HG02571 (cell line): Measurements from ENCODE around the gene UGGT1.

Source experiments
- ATAC-seq: cut with Tn5 transposase; IDR thresholded peaks from one replicate; pipeline ENCODE4 v1.9.1; 2021; ENCODE audit warnings: mild to moderate bottlenecking, moderate library complexity; ENCODE audit not compliant: unreplicated experiment

UGGT1 gene

DNA sequence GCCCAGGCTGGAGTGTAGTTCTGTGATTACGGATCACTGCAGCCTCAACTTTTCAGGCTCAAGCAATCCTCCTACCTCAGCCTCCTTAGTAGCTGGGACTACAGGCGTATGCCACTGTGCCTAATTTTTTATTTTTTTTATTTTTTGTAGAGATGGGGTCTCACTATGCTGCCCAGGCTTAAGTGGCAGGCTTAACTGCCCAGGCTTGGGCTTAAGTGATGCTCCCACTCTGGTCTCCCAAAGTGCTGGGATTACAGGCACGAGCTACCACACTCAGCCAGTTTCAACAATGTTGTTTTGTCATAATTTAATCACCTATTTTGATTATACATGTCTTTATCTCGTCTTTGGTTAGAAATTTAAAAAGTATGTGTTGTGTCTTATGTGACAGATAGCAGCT lies 18.2 kb downstream of the UGGT1 start:
- no peak for ATAC-seq

DNA sequence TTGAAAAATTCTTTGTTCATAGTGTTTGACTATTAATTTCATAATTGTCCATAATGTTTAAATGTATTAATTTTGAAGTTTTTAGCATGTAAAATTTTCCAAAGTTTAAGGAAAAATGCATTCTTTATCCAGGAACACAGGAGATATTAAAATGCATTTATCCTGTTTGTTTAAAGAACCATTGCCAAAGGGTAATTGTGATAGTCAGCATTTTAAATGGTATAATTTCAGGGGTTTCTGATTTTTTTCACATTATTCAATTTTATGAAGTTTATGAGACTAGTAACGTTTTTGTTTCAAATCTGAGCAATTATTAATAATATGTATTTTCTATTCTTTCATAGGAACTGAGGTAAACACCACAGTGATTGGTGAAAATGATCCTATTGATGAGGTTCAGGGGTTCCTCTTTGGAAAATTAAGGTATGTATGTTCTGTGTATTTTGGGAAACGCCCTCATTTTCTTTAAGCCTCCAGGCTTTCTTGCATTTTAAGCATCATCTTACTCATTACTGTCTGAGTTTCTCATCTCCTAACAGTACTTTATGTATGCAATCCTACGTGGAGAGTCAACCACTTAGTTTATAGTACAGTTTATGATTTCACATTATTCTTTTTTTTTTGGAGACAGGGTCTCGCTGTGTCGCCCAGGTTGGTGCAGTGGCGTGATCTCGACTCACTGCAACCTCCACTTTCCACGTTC lies 25.1 kb downstream of the UGGT1 start:
- no peak for ATAC-seq

DNA sequence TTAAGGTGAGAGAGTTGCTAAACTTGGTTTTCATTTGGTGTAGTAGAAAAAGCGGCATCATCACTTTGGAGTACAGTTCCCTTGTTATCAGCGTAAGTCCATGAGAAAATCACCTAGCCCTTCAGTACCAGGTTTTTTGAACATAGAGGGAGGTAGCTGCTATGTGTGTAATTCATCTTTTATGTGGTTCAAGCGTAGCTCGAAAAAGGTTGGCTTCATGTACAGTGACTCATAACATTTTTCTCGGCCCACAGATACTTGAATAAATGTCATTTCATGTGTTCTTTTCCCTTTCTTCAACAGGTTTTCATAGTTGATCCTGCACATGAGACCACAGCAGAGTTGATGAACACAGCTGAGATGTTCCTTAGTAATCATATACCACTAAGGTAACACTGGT lies 43.6 kb downstream of the UGGT1 start:
- no peak for ATAC-seq

DNA sequence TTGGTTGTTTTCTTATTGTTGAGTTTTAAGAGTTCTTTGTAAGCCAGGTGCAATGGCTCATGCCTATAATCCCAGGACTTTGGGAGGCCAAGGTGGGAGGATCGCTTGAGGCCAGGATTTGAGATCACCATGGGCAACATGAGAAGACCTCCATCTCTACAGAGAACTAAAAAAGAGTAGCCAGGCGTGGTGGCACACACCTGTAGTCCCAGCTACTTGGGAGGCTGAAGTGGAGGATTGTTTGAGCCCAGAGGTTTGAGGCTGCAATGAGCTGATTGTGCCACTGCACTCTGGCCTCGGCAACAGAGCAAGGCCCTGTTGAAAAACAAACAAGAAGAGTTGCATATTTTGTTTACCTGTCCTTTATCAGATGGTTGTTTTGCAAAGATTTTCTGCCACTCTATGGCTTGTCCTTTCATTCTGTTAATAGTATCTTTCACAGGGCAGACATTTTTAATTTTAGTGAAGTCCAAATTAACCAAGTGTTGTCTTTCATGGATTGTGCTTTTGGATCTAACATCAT lies 46.2 kb downstream of the UGGT1 start:
- ATAC-seq: no peak

DNA sequence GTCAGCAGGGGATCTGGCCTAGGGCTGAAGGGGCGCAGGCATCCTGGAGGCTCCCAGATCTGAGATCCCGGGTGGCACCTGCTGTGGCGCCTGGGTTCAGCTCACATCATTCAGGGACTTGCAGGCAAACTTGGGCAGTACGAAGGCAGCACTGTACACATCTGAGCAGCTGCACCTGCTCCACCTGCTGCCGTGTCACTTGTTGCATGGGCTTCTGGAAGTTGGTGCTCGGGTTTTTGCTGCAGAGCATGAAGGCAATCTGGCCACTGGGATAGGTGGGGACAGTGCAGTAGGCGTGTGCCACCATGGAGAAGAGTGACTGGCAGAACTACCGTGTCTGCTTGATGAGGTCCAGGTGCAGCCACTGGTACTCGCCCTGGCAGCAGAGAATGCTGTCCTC lies 48.6 kb downstream of the UGGT1 start:
- no peak for ATAC-seq

DNA sequence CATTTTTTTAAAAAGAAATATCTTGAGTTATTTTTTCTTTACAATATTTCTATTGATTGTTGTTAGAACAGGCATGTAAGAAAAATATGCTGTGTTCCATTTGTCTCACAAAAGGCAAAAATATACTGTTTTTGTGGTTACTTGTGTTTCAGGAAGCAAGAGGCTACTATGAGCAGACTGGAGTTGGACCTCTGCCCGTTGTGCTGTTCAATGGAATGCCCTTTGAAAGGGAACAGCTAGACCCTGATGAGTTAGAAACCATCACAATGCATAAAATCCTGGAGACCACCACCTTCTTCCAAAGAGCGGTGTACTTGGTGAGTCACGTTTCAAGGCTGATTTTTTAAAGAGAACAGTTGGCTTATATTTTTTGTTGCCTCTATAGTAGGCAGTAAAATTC lies 54.7 kb downstream of the UGGT1 start:
- ATAC-seq: no peak

DNA sequence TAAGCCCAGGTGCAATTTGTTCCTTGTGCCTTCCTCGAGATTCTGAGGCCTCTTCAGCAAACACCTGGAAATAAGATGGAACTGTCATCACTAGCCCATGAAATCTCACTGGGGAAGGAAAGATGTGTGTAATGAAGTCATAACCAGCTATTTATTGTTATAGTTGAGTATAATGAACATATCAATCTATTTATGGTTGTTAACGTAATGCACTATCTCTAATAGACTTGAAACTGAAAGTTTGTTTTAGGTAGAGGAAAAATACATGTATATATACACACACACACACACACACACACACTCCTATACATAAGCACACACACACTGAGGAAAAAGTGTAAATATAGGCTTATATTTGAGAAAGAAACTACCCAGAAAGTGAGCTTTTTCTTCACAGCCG lies 62.8 kb downstream of the UGGT1 start:
- no peak for ATAC-seq

DNA sequence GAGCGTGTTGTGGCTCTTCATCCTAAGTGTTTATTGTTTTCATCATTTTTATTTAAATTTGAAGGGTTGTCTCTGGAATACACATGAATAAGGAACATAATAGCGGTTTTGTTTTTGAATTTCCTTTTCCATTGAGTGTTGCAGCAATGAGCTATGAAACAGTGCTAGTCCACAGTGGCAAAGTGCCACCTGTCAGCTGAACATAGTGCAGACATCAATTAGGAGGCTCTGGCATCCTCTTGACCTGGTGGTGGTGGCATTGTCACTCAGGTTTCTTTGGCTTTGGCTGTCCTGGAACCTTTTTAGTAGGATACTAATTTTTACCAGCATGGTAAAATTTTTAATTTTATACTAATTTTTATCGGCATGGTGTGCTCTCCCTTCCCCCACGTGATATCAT lies 63.2 kb downstream of the UGGT1 start:
- ATAC-seq: no peak

DNA sequence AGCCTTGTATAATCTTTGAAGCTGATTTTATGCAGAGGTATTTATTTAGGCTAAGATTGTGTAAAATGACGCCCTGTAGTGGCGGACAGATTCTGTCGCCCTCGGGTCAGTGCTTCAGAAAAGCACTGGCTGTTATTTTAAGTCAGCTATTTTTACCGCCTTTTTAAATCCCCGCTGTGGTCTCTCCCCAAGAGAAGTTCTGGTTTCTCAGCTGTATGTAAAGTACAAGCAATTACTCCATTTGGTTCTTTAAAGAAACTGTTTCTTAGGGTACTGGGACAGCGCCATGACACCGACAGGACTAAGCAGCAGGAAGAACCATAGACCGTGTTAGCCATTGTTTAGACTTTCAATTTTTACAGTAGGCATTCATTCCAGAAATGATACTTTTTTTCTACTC lies 65.0 kb downstream of the UGGT1 start:
- ATAC-seq: no peak

DNA sequence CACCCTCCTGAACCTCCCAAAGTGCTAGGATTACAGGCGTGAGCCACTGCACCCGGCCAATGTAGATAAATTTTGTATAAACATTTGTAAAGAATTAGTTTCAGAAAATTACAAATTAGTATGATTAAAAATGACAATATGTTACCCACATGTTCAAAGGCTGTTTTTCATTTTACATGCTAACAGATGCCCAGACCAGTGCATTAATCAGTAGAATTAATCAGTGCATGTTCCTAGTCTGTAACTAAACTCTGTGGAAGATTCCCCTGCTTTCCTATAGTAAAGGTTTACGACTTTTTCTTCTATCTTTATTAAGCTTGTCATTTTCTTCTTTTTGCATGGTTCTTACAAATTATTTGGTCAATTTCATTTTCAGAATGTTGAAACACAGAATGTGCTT lies 65.8 kb downstream of the UGGT1 start:
- no peak for ATAC-seq

DNA sequence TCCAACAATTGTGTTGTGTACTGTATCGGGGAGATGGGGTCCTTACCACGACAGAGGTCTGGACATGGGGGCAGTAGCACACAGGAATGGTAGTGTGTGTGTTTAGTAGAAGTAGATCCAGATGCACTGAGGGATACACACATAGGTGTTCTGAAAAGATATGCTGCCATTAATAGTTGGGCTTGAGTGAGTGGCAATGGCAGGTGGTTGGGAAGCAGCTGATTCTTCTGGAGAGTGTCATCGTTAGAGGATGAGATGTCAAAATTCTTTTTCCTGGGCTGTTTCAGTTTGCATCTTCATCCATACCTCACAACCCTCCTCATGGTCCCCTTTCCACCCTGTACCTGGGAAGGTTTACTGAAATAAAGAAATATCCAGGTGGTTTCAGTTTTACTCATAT lies 66.6 kb downstream of the UGGT1 start:
- no peak for ATAC-seq

DNA sequence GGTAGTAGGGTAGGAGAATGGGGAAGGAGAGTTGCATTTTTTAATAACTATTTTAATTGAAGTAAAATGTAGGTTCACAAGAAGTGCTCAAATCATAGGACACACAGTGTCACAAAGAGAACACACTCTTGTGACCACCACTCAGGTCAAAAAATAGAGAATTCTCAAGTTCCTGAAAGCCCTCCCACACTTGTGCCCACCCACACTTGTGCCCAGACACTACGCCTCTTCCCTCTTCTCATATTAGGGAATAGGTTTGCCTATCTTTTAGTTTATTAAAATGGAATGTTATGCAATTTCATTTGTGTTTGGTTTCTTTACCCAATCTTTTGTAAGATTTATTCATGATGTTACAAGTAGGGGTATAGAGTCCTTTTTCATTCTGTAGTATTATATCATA lies 67.2 kb downstream of the UGGT1 start:
- ATAC-seq: no peak

DNA sequence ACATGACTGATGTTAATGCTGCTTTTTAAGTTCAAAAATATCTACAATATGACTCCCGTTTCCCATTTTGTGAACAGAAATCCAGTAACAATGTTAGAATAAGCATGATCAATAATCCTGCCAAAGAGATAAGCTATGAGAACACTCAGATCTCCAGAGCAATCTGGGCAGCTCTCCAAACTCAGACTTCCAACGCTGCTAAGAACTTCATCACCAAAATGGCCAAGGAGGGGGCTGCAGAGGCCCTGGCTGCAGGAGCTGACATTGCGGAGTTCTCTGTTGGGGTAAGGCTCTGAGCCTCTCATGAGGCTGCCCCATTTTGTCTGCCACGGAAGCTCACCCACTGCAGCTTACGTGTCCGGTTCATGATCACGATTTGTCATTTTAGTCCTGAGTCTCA lies 68.4 kb downstream of the UGGT1 start:
- ATAC-seq: no peak

DNA sequence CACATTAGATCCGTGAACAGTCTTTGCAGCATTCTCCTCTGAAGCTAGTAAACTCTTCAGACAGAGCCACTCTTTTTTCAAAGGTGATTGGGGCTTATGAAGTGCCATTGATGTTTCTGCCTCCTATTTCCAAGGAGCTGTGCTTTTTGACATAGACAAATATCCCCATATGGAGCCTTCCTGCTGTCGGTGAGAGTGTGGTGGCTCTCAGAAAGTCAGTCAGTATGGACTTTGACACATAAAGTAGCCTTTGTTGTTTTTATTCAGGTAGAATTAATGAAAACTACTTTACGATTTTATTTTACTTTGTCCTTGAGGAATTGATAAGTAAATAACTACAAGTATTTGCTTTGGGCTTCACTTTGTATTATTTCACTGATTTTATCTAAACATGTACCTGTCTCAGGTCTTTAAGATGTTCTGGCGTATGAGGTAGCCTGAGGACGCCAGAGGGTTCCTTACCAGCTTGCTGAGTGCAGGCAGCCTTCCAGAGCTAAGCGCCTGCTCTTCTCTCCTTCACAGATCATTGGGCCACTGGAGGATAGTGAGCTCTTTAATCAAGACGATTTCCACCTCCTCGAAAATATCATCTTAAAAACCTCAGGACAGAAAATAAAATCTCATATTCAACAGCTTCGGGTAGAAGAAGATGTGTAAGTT lies 69.7 kb downstream of the UGGT1 start:
- ATAC-seq: no peak

DNA sequence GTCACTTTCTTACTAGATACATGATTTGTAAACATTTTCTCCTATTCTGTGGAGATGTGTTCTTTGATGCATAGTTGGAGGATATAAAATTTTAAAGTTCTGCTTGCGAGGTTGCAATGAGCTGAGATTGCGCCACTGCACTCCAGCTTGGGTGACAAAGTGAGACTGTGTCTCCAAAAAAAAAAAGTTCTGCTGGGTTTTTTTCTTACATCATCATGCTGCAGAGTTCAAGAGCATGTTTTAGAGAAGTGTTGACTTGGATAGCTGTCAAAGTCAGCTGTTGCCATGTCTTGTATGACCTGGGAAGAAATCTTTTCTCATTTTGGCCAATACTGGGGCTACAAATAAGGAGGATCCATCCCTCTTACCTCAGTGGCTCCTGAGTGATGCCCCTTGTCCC lies 71.3 kb downstream of the UGGT1 start:
- no peak for ATAC-seq

DNA sequence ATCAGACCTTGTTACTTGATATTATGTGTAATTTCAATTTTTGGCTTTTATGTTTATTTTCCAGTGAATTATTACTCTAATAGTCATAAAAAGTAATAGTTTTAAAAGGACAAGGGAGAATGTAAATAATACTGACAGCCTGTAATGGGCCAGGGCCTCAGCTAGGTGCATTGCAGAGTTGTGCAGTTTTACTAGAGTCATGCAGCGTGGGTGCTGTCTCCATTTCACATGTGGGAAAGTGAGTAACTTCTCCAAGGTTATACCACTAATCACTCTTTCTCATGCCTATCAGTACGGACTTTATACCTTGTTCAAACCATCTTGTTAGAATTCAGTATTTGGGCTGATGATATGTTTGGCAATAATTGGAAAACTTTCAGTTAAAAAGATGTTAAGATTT lies 73.3 kb downstream of the UGGT1 start:
- ATAC-seq: no peak

DNA sequence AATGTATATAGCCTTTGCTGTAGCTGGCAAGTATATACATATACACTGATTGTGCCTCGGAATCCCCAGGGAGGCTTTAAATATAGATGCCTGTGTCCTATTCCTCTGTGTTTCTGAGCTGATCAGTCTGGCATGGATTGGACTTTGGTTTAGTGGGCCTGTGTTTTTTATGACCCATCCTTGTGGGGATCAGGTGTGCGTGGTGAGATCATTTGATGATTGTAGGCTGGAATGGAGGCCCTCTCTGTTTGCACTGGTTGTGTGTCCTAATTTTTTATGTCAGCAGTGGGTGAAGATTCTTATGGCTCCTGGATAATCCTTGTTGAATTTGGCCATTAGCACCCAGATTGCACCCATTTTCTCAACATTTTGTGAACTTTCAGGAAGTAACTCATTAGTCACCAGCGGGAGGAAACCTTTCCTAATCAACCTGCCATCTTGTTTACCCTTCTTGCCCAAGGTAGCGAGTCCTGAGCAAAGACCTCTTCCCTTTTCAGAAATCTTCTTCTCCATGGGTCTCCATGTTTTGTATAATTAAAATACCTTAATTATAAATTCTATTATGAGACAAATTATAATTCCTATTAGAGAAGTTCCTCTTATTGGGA lies 75.8 kb downstream of the UGGT1 start:
- ATAC-seq: no peak

DNA sequence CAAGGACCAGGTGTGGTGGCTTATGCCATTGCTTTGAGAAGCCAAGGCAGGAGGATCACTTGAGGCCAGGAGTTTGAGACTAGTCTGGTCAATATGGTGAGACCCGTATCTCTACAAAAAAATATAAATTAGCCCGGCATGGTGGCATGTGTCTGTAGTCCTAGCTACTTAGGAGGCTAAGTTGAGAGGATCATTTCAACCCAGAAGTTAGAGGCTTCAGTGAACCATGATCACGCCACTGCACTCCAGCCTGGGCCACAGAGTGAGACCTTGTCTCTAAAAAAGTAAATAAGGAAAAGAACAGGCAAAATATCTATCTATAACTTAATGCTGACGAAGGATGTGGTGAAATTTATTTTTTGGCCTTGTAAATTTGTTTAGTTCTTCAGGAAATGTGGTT lies 78.1 kb downstream of the UGGT1 start:
- no peak for ATAC-seq

DNA sequence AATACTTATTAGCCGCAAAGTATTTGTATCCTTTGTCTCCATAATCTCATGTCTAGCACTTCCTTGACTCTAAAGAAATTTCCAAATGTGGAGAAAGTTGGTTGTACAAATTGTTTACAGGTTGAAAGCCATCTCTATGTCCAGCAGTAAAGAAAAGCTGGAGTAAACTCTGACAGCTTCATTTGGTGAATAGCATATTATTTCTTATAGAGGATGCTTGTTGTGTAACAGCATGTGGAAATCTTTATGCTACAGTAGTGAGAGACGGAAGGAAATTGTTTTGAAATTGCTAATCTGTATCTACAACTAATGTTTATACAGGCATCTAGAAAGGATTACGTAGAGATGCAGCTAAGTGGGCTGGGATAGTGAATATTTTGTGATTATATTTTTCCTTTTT lies 78.5 kb downstream of the UGGT1 start:
- ATAC-seq: no peak

DNA sequence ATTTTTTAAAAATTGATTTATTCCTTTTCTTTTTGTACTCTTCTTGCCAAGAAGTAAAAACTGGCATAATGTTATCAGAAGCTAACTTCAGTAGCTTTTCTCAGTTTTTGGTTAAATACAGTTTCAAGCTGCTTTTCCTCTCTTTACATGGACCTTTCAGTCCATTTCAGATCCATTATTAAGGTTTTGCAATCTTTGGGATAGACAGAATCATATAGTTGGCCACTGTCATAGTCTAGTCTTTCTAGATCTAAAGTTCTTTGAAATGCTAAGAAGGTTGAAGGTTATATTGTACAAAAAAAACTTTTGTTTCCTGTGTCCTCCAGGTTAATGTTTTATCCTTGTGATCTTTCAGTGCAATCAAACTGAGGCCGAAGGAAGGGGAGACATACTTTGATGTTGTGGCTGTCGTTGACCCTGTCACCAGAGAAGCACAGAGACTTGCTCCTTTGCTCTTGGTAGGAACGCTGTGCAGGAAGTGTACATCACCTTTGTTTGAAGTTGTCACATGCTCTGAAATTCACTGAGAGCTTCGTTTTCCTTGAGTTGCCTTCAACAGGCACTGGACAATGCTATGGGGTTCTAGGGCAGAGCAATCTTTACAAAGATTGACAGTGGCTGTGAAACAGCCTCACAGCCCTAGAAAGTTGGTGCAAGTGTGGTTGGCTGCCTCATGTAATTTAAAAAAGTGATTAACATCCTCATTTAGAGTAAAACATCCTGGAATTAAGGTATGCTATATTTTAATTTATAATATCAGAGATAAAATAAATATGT lies 79.1 kb downstream of the UGGT1 start:
- no peak for ATAC-seq

DNA sequence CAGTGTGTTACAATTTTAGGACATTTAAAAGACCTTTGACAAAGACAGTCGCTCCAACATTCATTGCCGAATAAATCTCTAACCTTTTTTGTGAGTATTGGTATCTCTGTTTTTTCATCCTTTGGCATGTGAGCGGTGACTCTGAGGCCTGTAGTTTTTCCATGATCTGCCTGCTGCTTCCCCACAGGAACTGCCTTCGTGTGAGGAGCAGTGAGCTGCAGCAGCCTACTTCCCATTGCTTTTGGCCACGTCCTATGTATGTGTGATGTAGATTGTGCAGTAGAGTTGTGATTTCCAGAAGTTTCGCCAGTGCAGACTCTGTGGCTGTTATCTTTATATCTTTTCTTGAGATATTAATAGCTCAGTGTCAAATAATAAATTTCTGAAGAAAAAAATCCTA lies 79.8 kb downstream of the UGGT1 start:
- ATAC-seq: no peak

DNA sequence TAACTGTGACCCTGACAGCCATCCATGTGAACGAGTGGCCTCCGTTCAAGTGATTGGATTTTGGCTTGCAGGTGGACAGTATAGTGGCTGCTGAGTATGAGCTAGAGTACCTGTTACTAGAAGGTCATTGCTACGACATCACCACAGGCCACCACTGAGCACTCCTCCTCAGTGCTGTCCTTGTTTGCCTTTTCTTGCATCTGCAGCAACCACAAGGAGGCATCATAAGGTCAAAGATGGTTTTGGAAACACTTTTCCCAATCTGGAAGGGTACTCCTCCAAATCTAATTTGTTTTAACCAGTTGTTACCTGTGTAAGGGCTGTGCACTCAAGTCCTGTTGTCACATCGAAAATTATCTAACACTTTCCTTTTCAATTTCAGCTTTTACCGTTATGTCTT lies 81.2 kb downstream of the UGGT1 start:
- no peak for ATAC-seq
